Body of pancreas (tissue), 4 donors: Measurements from ENCODE around the gene GPR107. TPM values are rescaled to one million over a fixed set of nuclear protein-coding genes. Genes with fewer than 3 reads are reported as not detected.

Experiments
- ATAC-seq: fragments of 150-250 bp; one replicate; pipeline ENCODE4 v1.9.1; 2016
- DNase-seq, 4 donors: peaks; one replicate each; pipeline ENCODE4 v3.0.0-alpha.2; 2019
- H3K27ac ChIP-seq, 4 donors: fragments of 200-600 bp; sonication (generic); 1 replicate in 3 of 4; 2 replicates in 1 of 4; pipeline versions ENCODE4 v1.5.1 to v1.6.1; 2016 to 2019; ENCODE audit warnings: mild to moderate bottlenecking in 1 of 4, mixed read lengths in 1 of 4, moderate library complexity in 1 of 4
- H3K27me3 ChIP-seq, 2 donors: fragments of 200-600 bp; sonication (generic); one replicate each; pipeline ENCODE4 v1.6.0; 2016; ENCODE audit warnings: mild to moderate bottlenecking in 1 of 2
- H3K36me3 ChIP-seq, 2 donors: fragments of 200-600 bp; sonication (generic); replicated peaks in 1 of 2; 2 replicates each; pipeline ENCODE4 v1.5.1; 2016; ENCODE audit warnings: low read depth in 2 of 2; ENCODE audit not compliant: insufficient read depth in 1 of 2
- H3K4me1 ChIP-seq: fragments of 200-600 bp; sonication (generic); one replicate; pipeline ENCODE4 v1.6.0; 2016
- H3K4me3 ChIP-seq, 2 donors: fragments of 200-600 bp; sonication (generic); 1 replicate in 1 of 2; 2 replicates in 1 of 2; pipeline ENCODE4 v1.5.1; 2016 to 2019
- H3K9me3 ChIP-seq, 3 donors: fragments of 200-600 bp; sonication (generic); 1 replicate in 2 of 3; 2 replicates in 1 of 3; pipeline ENCODE4 v1.5.1; 2016
- CTCF ChIP-seq, 7 experiments: fragments of 450-650 bp in 4 of 7; fragments of 200-600 bp in 3 of 7; sonication (generic) in 3 of 7; IDR thresholded peaks; one replicate each; pipeline ENCODE4 v1.5.1; 2016 to 2019; ENCODE audit warnings: antibody characterized with exemption in 7 of 7
- POLR2A ChIP-seq, 3 donors: fragments of 450-650 bp; IDR thresholded peaks; one replicate each; pipeline ENCODE4 v1.6.1; 2016; ENCODE audit warnings: antibody characterized with exemption in 3 of 3, mild to moderate bottlenecking in 2 of 3
- WGBS, 2 donors: methylation state at CpG; one replicate each; pipeline ENCODE4 v1.1.5; 2017; 5-methylcytosine and 5-hydroxymethylcytosine counted together
- intact Hi-C: fragments of 100-400 bp; cut with DNase I; formaldehyde crosslinking; loops from one replicate; pipeline ENCODE4 v1.15.1; 2023
- total RNA-seq, 2 donors: library from RNA; depleted of rRNA; stranded (reverse); fragments of >200 nt; gene quantifications; one replicate each; pipeline ENCODE4 v1.1.0, GENCODE V29; 2016

GPR107 gene
- total RNA-seq, 2 donors from 2014 or later = 9.6 to 11.4 TPM

GRCh38 chr9:130150779-130151382 is 97.2 kb downstream of the GPR107 start:
- WGBS, 2 donors = 75 to 86% methylated on average over 11 to 14 of the region's 14 CpGs
- Histone ChIP-seq H3K27ac (no peak overlapping the region), H3K4me1 (no peaks in the 10 kb centered on the region), H3K36me3 (no peaks in the 10 kb centered on the region), H3K9me3 (no peaks in the 10 kb centered on the region), H3K4me3 (no peak overlapping the region), H3K27me3 (no peaks in the 10 kb centered on the region)
- no peak for ATAC-seq
- no peak for TF ChIP-seq CTCF (IDR thresholded peaks at IDR 0.05)
- no peak for TF ChIP-seq POLR2A (IDR thresholded peaks at IDR 0.05)
- intact Hi-C loops = no loop called here
- DNase-seq = no peak

GRCh38 chr9:130154816-130155215 is 101.1 kb downstream of the GPR107 start:
- Histone ChIP-seq H3K27me3 (no peaks in the 10 kb centered on the region), H3K4me3 (no peak overlapping the region), H3K27ac (no peak overlapping the region), H3K9me3 (no peaks in the 10 kb centered on the region), H3K4me1 (peaks cover 7% of the 10 kb centered on the region), H3K36me3 (no peaks in the 10 kb centered on the region)
- WGBS, 2 donors = 91% methylated on average over 3 of the region's 3 CpGs; no CpG with 5 or more reads in 1 of the 2 donors
- no peak for ATAC-seq
- intact Hi-C loops = loop anchor here (5.0 kb wide), 1 partner anchor 82 kb away; no protein-coding TSS in a partner anchor
- TF ChIP-seq POLR2A (IDR thresholded peaks at IDR 0.05) (no peak), CTCF (IDR thresholded peaks at IDR 0.05) (no peak)
- no peak for DNase-seq

DNA sequence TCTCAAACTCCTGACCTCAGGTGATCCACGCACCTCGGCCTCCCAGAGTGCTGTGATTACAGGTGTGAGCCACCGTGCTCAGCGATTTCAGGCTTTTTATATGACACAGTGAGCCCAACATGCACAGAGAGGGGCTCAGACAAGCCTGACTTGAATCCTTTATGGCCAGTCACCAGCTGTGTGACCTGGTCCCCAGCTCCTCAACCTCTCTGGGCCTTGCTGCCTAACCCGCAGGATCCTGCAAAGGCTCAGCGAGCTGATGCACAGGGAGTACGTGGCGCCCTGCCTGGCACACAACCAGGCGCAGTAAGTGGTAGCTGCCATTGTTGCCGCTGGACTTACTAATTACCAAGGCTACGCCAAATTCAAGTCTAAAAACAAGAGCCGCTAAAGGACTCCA is 101.9 kb downstream of the GPR107 start:
- no peak for TF ChIP-seq CTCF (IDR thresholded peaks at IDR 0.05)
- H3K27me3 ChIP-seq = no peaks in the 10 kb centered on the region
- intact Hi-C loops = loop anchor here (5.0 kb wide), 1 partner anchor 82 kb away; no protein-coding TSS in a partner anchor
- H3K36me3 ChIP-seq = no peaks in the 10 kb centered on the region
- H3K4me3 ChIP-seq = no peak overlapping the region
- 96 to 98% methylated on average over 8 to 12 of the region's 12 CpGs for WGBS, 2 donors
- no peak overlapping the region for H3K27ac ChIP-seq
- H3K4me1 ChIP-seq = peaks cover 7% of the 10 kb centered on the region
- no peak for ATAC-seq
- no peak for DNase-seq
- no peaks in the 10 kb centered on the region for H3K9me3 ChIP-seq

DNA sequence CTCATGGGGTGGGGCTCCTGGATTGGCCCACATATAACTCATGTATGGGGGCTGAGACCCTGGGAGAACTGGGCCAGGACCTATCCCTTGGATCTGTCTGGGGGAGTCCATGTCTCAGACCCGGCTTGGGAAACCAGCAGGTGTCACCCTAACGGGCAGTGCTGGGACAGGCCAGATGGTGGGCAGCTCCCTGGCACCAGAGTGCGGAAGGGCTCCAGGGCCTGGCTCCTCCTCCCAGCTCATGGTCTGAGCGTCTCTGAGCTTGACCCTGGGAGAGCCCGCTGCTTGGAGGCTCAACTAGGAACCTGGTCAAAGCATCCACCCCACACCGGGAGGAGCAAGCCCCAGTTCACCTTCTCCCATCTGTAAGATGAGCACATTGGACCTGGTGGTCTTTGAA is 103.0 kb downstream of the GPR107 start:
- Histone ChIP-seq H3K36me3 (no peaks in the 10 kb centered on the region), H3K4me3 (no peak overlapping the region), H3K9me3 (no peaks in the 10 kb centered on the region), H3K4me1 (peaks cover 7% of the 10 kb centered on the region), H3K27ac (no peak overlapping the region), H3K27me3 (no peaks in the 10 kb centered on the region)
- TF ChIP-seq POLR2A (IDR thresholded peaks at IDR 0.05) = no peak
- peak; percentile 33 to 74 (median 59) for TF ChIP-seq CTCF (IDR thresholded peaks at IDR 0.05)
- DNase-seq (peak; percentile 84 to 92 (median 90)), ATAC-seq (peak; percentile 95)
- intact Hi-C loops = loop anchor here (5.0 kb wide), 1 partner anchor 81 kb away; no protein-coding TSS in a partner anchor
- WGBS, 2 donors = 0 to 28% methylated on average over 1 to 6 of the region's 6 CpGs

- H3K9me3 ChIP-seq = no peaks in the 10 kb centered on the region
- 75 to 100% methylated on average over 1 to 7 of the region's 7 CpGs for WGBS, 2 donors
- intact Hi-C loops = loop anchor here (5.0 kb wide), 1 partner anchor 80 kb away; no protein-coding TSS in a partner anchor
- no peak for ATAC-seq
- DNase-seq = no peak
- H3K27me3 ChIP-seq = no peaks in the 10 kb centered on the region
- H3K4me1 ChIP-seq = peaks cover 7% of the 10 kb centered on the region
- no peaks in the 10 kb centered on the region for H3K36me3 ChIP-seq
- no peak overlapping the region for H3K27ac ChIP-seq
- TF ChIP-seq CTCF (IDR thresholded peaks at IDR 0.05) = no peak
- TF ChIP-seq POLR2A (IDR thresholded peaks at IDR 0.05) = no peak
- H3K4me3 ChIP-seq = no peak overlapping the region
Measured at GRCh38 chr9:130157079-130157478, 103.4 kb downstream of the GPR107 start.
